GM12872 (cell line): Measurements from ENCODE around the gene CCDC158.

Experiments used
- TF ChIP-seq, protein P1 (sequence below): IDR thresholded peaks from 3 replicates; pipeline ENCODE4 v1.5.1; 2011; ENCODE audit warnings: low read depth, mild to moderate bottlenecking, low read length, moderate library complexity; ENCODE audit not compliant: insufficient read depth

CCDC158 gene

DNA sequence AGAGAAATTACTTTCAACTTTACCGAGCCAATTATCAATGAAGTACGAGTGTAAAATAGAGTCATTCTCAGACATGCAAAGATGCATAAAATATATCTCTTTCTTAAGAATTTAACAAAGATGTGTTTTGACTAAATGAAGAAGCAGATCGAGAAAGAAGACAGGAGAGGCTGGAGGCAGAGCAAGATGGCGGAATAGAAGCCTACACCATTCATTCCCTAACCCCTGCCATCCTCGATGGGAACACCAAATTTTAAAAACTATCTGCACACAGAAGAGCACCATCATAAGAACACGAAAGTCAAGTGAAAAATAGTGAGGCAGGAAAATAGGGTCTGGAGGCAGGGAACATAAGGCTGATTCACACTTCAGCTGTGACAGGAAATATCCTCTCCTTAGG, 35.0 kb downstream of the CCDC158 start:
- TF ChIP-seq, protein P1, sequence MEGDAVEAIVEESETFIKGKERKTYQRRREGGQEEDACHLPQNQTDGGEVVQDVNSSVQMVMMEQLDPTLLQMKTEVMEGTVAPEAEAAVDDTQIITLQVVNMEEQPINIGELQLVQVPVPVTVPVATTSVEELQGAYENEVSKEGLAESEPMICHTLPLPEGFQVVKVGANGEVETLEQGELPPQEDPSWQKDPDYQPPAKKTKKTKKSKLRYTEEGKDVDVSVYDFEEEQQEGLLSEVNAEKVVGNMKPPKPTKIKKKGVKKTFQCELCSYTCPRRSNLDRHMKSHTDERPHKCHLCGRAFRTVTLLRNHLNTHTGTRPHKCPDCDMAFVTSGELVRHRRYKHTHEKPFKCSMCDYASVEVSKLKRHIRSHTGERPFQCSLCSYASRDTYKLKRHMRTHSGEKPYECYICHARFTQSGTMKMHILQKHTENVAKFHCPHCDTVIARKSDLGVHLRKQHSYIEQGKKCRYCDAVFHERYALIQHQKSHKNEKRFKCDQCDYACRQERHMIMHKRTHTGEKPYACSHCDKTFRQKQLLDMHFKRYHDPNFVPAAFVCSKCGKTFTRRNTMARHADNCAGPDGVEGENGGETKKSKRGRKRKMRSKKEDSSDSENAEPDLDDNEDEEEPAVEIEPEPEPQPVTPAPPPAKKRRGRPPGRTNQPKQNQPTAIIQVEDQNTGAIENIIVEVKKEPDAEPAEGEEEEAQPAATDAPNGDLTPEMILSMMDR, result no peak

DNA sequence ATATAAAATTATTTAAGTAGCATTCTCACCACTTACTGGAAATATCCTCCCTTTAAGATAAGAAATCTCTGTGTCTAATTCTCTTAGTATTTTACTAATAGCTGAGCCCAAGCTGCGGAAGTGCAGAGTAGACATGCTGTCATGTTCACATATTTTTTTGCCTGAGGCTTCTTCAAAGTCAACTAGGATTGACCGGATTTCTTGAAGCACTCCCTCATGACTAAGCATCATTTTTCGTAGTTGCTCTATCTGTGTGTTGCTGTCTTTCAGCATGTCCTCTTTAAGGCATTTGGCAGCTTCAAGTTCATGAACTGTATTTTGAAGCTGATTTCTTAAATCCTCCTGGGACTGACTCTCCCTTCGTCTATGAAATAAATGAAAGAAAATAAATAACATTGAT, 36.9 kb downstream of the CCDC158 start:
- TF ChIP-seq, protein P1, result no peak

DNA sequence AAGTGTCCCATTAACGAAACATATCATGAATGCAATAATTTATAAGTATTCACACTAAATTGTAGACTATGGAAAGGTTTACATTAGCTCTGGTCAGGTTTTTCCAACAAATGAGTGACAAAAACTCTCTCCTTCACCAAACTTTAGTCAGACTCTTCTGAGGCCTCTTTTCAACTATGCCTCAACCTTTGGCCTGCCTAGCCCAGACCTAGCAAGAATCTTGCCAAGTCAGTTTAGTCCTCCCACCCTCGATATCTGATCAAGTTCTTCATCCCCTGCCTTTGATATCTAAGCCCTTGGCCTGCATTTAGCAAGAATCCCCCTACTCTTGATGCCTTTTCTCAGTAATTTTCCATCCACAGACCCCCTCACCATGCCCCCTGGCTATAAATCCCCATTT, 37.9 kb downstream of the CCDC158 start:
- TF ChIP-seq, protein P1, result no peak

GRCh38 chr4:76381986-76382385, 39.0 kb downstream of the CCDC158 start:
- TF ChIP-seq, protein P1, result no peak

DNA sequence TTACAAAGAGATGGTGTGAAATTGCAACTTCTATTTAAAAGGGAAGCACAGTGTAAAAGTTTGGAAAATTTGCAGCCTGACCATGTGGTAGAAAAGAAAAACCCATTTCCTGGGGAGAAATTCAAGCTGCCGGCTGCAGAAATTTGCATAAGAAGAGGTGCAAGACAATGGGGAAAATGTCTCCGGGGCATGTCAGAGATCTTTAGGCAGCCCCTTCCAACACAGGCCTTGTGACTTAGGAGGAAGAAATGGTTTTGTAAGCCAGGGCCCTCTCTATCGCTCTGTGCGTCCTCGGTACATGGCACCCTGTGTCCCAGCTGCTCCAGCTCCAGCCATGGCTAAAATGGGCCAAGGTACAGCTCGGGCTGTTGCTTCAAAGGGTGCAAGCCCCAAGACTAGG, 40.4 kb downstream of the CCDC158 start:
- TF ChIP-seq, protein P1, result no peak

DNA sequence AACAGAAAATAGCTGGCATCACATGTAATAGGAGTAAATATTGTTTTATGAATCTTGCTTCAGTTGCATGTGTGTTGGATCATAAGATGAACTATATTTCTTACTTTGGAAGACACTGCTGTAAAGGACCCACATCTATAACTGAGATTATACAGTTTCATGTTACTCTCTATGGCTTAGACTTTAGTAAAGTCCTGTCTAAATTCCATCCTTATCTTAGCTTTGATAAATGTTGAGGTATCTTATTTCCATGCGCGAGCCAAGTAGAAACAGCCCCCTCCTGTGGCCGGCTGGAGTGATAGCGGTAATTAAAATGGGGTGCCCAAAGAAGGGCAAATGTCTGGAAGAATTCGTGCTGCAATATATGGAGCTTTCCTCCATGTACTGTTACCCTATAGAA, 43.0 kb downstream of the CCDC158 start:
- TF ChIP-seq, protein P1, result peak; percentile 63

- TF ChIP-seq, protein P1, result no peak
Observed at GRCh38 chr4:76377481-76377901, 43.5 kb downstream of the CCDC158 start.

DNA sequence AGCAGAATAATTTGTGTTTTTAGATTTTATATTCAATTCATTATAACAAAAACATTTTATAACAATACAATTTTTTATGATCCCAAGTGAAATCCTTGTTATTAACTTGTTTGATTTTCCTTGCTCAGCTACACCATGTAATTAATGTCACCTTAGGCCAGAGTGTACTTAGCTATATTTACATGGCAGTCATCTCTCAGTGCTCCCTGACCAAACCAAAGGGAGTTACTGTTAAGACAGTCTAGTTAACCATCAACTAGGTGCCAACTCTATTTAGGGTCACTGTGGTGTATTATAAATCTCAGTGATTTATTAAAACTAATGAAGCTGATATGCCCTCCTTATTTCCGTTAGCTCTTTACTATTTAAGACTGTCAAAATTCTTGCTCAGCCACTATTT, 44.4 kb downstream of the CCDC158 start:
- TF ChIP-seq, protein P1, result no peak
